Measurements from ENCODE around the gene SNX9. TPM values are rescaled to one million over a fixed set of nuclear protein-coding genes. Genes with fewer than 3 reads are reported as not detected.

The SNX9 gene
- polyA plus RNA-seq, 1 donor (not counting 4 experiments of a cell fraction or from before 2014, with no cell fraction given): 37.8 TPM

GRCh38 chr6:157954150-157955117, 131.4 kb downstream of the SNX9 start:
- Histone ChIP-seq H3K4me3 (ENCODE audit: control insufficient read depth in 2 of 3, extremely low read depth in 1 of 3, insufficient read depth in 2 of 3, low read depth in 1 of 3, low read length in 3 of 3) (peak overlapping the region; percentile 6 to 56 (median 50)), H3K9me1 (ENCODE audit: control insufficient read depth, extremely low read depth, insufficient read depth, low read length) (no peaks in the 10 kb centered on the region), H4K20me1 (ENCODE audit: control insufficient read depth, extremely low read depth, insufficient read depth, low read length) (no peaks in the 10 kb centered on the region), H3K27me3 (ENCODE audit: control insufficient read depth, extremely low read depth, insufficient read depth, low read length) (no peaks in the 10 kb centered on the region), H3K4me1 (ENCODE audit: control insufficient read depth, extremely low read depth, insufficient read depth, low read length) (peaks cover 15% of the 10 kb centered on the region), H3K9ac (ENCODE audit: control insufficient read depth, extremely low read depth, insufficient read depth, low read length) (peak overlapping the region; percentile 24), H2AFZ (ENCODE audit: control insufficient read depth, low read length) (peak overlapping the region; percentile 82), H3K4me2 (ENCODE audit: control insufficient read depth, extremely low read depth, insufficient read depth, low read depth, low read length) (peak overlapping the region; percentile 90), H3K27ac (ENCODE audit: control insufficient read depth, insufficient read depth, low read length) (no peak overlapping the region), H3K36me3 (ENCODE audit: control insufficient read depth in 2 of 2, extremely low read depth in 1 of 2, insufficient read depth in 2 of 2, low read length in 2 of 2) (no peaks in the 10 kb centered on the region), H3K9me3 (ENCODE audit: control insufficient read depth, low read depth, low read length) (no peaks in the 10 kb centered on the region), H3K79me2 (ENCODE audit: control insufficient read depth, insufficient read depth, low read length) (no peaks in the 10 kb centered on the region)
- TF ChIP-seq EZH2 (IDR thresholded peaks at IDR 0.05; ENCODE audit: low read length) (no peak), CTCF (optimal IDR thresholded peaks at IDR 0.05 in 1 of 3, IDR thresholded peaks at IDR 0.05 in 1 of 3, conservative IDR thresholded peaks at IDR 0.05 in 1 of 3; ENCODE audit: extremely low read depth in 1 of 3, insufficient read depth in 2 of 3, low read length in 3 of 3) (peak in 1 of 3 experiments; percentile 26)
- FAIRE-seq (peak; percentile 13), DNase-seq (ENCODE audit: low read depth, low spot score) (no peak)
- dilution Hi-C loops (cut with MboI; ENCODE audit: extremely low pct_ligation_motif_present, low sequenced_read_pairs): no loop called here

GRCh38 chr6:157955675-157956074, 132.6 kb downstream of the SNX9 start:
- H3K4me1 ChIP-seq (ENCODE audit: control insufficient read depth, extremely low read depth, insufficient read depth, low read length): peaks cover 15% of the 10 kb centered on the region
- TF ChIP-seq CTCF (optimal IDR thresholded peaks at IDR 0.05 in 1 of 3, IDR thresholded peaks at IDR 0.05 in 1 of 3, conservative IDR thresholded peaks at IDR 0.05 in 1 of 3; ENCODE audit: extremely low read depth in 1 of 3, insufficient read depth in 2 of 3, low read length in 3 of 3): no peak
- no peak for TF ChIP-seq EZH2 (IDR thresholded peaks at IDR 0.05; ENCODE audit: low read length)
- H3K27me3 ChIP-seq (ENCODE audit: control insufficient read depth, extremely low read depth, insufficient read depth, low read length): no peaks in the 10 kb centered on the region
- no peak overlapping the region for H3K9ac ChIP-seq (ENCODE audit: control insufficient read depth, extremely low read depth, insufficient read depth, low read length)
- no peaks in the 10 kb centered on the region for H3K36me3 ChIP-seq (ENCODE audit: control insufficient read depth in 2 of 2, extremely low read depth in 1 of 2, insufficient read depth in 2 of 2, low read length in 2 of 2)
- FAIRE-seq: no peak
- no peaks in the 10 kb centered on the region for H3K79me2 ChIP-seq (ENCODE audit: control insufficient read depth, insufficient read depth, low read length)
- no peaks in the 10 kb centered on the region for H4K20me1 ChIP-seq (ENCODE audit: control insufficient read depth, extremely low read depth, insufficient read depth, low read length)
- no peak for DNase-seq (ENCODE audit: low read depth, low spot score)
- H3K4me2 ChIP-seq (ENCODE audit: control insufficient read depth, extremely low read depth, insufficient read depth, low read depth, low read length): no peak overlapping the region
- no peaks in the 10 kb centered on the region for H3K9me3 ChIP-seq (ENCODE audit: control insufficient read depth, low read depth, low read length)
- no peak overlapping the region for H2AFZ ChIP-seq (ENCODE audit: control insufficient read depth, low read length)
- H3K9me1 ChIP-seq (ENCODE audit: control insufficient read depth, extremely low read depth, insufficient read depth, low read length): no peaks in the 10 kb centered on the region
- dilution Hi-C loops (cut with MboI; ENCODE audit: extremely low pct_ligation_motif_present, low sequenced_read_pairs): no loop called here
- no peak overlapping the region for H3K4me3 ChIP-seq (ENCODE audit: control insufficient read depth in 2 of 3, extremely low read depth in 1 of 3, insufficient read depth in 2 of 3, low read depth in 1 of 3, low read length in 3 of 3)
- no peak overlapping the region for H3K27ac ChIP-seq (ENCODE audit: control insufficient read depth, insufficient read depth, low read length)
